Skeletal muscle satellite cell (primary cell): Measurements from ENCODE around the gene COL13A1.
A peak's percentile ranks its signal among the peaks of the same experiment; 100 is the strongest.

Source experiments
- H3K27me3 ChIP-seq: 2 replicates; pipeline ENCODE4 v1.7.0; 2013; ENCODE audit warnings: low read length; ENCODE audit not compliant: control insufficient read depth, insufficient read depth
- H3K36me3 ChIP-seq: 2 replicates; pipeline ENCODE4 v1.7.0; 2013; ENCODE audit warnings: mild to moderate bottlenecking, control low read depth, low read length; ENCODE audit not compliant: insufficient read depth
- H3K4me1 ChIP-seq: 2 replicates; pipeline ENCODE4 v1.7.0; 2013; ENCODE audit warnings: low read length; ENCODE audit not compliant: control insufficient read depth, insufficient read depth
- H3K4me2 ChIP-seq: 2 replicates; pipeline ENCODE4 v1.7.0; 2013; ENCODE audit warnings: mild to moderate bottlenecking, low read length
- H3K4me3 ChIP-seq: 2 replicates; pipeline ENCODE4 v1.7.0; 2013; ENCODE audit warnings: low read length
- H3K9ac ChIP-seq: 2 replicates; pipeline ENCODE4 v1.7.0; 2013; ENCODE audit warnings: mild to moderate bottlenecking, low read depth, low read length, moderate library complexity
- H3K9me3 ChIP-seq: replicated peaks from 2 replicates; pipeline ENCODE4 v1.7.0; 2013; ENCODE audit warnings: mild to moderate bottlenecking, control low read depth, low read length

The COL13A1 gene

DNA sequence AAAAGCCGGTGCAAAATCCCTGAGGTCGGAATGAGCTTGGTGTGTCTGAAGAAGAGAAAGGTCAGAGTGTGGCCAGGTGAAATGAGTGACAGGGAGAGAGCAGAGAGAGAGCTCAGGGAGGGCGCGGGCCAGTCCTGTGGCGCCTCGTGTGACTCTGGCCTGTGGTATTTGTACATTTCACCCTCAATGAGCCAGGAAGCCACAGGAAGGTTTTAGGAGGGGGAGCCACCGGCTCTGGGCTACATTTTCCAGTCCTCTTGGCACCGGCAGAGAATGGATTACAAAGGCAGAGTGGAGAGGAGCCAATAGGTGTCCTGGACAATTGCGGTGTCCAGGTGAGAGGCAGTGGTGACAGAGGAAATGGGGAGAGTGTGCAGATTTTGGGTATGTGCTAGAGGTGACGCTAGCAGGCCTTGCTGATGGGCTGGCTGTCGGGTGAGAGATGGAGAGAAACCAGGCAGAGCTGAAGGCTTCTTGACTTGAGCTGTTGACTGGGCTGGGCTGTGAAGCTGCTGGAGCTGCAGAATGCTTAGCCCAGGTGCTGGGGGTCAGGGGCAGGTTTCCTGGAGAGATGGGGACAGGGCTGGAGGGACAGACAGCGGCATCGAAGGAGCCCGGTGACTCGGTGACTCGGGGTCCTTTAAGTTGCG lies 38.1 kb downstream of the COL13A1 start:
- H3K4me3 ChIP-seq = no peak overlapping the region
- no peaks in the 10 kb centered on the region for H3K27me3 ChIP-seq
- H3K9ac ChIP-seq = no peak overlapping the region
- no peaks in the 10 kb centered on the region for H3K36me3 ChIP-seq
- H3K4me2 ChIP-seq = peak overlapping the region; percentile 34
- H3K4me1 ChIP-seq = peaks cover 23% of the 10 kb centered on the region
- no peaks in the 10 kb centered on the region for H3K9me3 ChIP-seq

DNA sequence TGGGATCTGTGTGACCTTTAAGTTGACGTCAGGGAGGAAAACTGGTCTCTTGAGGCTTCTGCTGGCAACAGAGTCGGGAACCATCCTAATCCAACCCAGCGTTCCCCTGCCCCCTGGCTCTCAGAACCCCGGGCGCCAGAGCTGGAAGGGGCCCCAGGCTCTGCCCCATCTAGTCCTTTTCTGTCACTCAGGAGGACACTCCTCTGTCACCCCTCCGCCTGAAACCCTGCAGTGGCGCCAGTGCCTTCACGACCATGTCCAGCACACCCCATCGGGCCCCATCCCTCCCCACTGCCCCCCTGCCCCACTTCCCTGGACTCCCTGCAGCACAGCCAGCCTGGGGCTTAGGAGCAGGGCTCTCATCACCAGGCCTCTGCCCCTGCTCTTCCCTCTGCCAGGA lies 39.1 kb downstream of the COL13A1 start:
- Histone ChIP-seq H3K4me2 (no peak overlapping the region), H3K4me3 (no peak overlapping the region), H3K4me1 (peaks cover 26% of the 10 kb centered on the region), H3K27me3 (no peaks in the 10 kb centered on the region), H3K9ac (no peak overlapping the region), H3K9me3 (no peaks in the 10 kb centered on the region), H3K36me3 (no peaks in the 10 kb centered on the region)

DNA sequence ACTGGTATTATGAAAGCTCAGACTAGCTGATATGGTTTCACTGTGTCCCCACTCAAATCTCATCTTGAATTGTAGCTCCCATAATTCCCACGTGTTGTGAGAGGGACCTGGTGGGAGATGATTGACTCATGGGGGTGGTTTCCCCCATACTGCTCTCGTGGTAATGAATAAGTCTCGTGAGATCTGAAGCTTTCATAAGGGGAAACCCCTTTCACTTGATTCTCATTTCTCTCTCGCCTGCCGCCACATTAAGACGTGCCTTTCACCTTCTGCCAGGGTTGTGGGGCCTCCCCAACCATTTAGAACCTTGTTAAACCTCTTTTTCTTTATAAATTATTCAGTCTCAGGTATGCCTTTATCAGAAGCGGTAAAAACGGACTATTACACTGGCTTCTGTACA lies 40.3 kb downstream of the COL13A1 start:
- Histone ChIP-seq H3K9me3 (no peaks in the 10 kb centered on the region), H3K4me3 (no peak overlapping the region), H3K4me1 (peaks cover 39% of the 10 kb centered on the region), H3K27me3 (no peaks in the 10 kb centered on the region), H3K4me2 (no peak overlapping the region), H3K36me3 (no peaks in the 10 kb centered on the region), H3K9ac (no peak overlapping the region)

DNA sequence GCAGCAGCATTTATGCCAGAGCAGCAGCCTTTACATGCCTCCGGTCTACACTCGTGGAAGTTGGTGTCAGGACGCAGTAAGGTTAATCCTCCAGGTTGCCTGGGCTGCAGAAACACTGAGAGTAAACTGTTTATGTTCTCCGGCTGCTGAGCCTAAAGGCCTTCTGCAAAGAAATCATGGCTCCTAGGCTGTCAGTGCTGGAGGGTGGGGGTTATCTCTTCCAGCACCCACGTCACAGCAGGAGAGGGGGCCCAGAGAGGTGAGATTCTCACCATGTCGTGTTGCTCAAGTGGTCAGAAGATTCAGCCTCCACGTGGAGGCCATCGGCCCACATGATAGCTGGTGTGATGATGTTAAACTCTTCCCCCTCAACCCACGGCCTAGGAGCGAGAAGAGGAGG lies 41.2 kb downstream of the COL13A1 start:
- Histone ChIP-seq H3K9me3 (no peaks in the 10 kb centered on the region), H3K4me3 (no peak overlapping the region), H3K36me3 (no peaks in the 10 kb centered on the region), H3K27me3 (no peaks in the 10 kb centered on the region), H3K4me2 (no peak overlapping the region), H3K9ac (no peak overlapping the region), H3K4me1 (peaks cover 39% of the 10 kb centered on the region)

DNA sequence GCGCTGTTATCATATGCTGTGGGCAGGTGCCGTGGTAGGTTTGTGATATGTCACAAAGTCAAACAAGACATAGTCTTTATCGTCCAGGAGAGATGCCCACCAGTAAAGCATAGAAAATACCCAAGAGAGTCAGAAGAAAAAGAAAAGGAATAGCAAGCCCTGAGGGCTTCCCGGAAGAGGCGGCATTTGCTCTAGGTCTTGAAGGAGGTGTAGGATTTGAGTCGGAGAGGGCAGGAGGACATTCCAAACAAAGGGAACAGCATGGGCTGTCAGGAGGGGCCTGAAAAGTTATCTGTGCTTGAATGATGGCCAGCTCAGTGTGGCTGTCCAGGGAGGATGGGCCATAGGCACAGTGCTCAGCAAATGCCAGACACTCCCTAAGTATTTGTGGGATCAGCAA lies 42.2 kb downstream of the COL13A1 start:
- no peaks in the 10 kb centered on the region for H3K9me3 ChIP-seq
- no peaks in the 10 kb centered on the region for H3K36me3 ChIP-seq
- no peak overlapping the region for H3K4me3 ChIP-seq
- peaks cover 33% of the 10 kb centered on the region for H3K4me1 ChIP-seq
- no peak overlapping the region for H3K9ac ChIP-seq
- H3K27me3 ChIP-seq = no peaks in the 10 kb centered on the region
- no peak overlapping the region for H3K4me2 ChIP-seq

DNA sequence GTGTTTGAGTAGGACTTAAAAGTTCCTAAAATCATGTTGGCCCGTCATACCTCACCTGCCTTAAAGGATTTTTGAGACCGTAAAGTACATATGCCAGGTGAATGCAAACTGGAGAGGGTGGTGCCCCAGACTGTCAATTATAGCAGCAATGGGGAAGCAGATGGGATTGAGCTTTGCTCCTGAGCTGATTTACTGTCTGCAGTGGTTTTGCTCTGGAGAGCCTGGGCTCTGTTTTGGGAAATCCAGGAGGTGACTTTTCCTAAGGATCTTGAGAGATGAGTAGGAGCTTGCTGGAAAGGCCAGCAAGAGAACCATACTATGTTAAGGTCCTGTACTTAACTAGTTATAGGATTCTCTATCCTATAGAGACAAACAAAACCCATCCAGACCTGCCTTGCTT lies 43.0 kb downstream of the COL13A1 start:
- H3K4me2 ChIP-seq = no peak overlapping the region
- no peaks in the 10 kb centered on the region for H3K36me3 ChIP-seq
- no peaks in the 10 kb centered on the region for H3K27me3 ChIP-seq
- H3K9ac ChIP-seq = no peak overlapping the region
- no peaks in the 10 kb centered on the region for H3K9me3 ChIP-seq
- no peak overlapping the region for H3K4me3 ChIP-seq
- peaks cover 26% of the 10 kb centered on the region for H3K4me1 ChIP-seq

DNA sequence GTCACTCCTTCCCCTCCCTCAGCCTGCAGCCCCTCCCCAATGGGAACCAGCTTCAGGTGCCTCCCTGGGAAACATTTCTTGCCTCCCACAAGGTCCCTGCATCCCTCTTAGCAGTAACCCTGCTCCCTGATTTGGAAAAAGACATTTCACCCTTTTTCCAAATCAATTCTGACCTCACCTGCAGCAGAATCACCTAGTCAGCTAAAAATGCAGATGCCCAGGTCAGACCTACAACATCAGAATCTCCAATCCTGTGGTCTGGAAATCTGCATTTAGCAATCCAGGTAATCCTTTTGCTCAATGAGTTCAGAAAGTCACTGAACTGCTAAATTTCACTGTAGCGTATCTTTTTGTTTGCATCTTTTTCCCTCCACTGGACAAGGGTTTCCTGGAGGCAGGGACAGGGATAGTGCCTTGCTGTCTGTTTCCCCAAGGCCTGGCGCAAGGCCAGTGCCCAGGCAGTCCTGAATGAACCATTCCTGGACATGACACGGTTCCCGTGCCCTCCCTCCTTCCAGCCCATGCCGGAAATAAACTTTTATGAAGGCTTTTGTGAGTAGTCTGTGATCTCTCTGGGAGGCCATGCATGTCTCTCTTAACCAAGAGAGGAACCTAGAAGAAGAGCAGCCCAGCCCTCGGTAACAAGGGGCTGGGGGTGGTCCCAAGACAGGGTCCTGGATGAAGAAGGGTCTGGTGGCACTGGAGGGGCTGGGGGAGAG lies 44.0 kb downstream of the COL13A1 start:
- no peaks in the 10 kb centered on the region for H3K9me3 ChIP-seq
- H3K9ac ChIP-seq = peak overlapping the region; percentile 38
- no peak overlapping the region for H3K4me3 ChIP-seq
- H3K36me3 ChIP-seq = no peaks in the 10 kb centered on the region
- no peaks in the 10 kb centered on the region for H3K27me3 ChIP-seq
- peaks cover 16% of the 10 kb centered on the region for H3K4me1 ChIP-seq
- H3K4me2 ChIP-seq = peak overlapping the region; percentile 57

DNA sequence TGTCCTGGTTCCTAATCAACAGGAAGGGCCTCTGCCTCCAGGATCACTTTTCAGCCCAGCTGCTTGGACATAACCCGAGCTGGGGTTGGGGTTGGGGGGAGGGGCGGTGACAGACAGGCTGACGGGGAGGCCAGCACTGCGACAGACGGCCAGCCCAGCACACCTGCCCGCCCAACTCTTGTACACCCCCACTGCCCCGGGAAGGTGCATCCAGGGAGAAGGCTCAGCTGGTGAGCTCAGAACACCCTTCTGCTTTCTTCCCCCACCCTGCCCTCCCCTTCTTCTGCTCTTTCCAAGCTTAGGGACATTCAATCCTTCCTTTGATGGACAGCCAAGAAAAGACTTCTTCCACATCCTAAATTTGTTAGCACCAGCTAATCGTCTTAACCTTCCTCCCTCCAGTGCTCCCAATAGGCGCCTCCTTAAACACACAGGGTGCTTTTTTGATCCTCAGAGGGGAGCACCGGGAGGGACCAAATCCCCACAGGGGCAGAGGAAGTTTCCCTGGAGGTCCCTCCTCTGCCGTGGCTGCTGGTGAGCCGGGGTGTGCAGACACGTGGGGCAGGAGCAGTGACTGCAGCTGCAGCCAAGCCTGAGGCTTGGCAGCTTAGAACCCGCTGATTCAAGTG lies 44.7 kb downstream of the COL13A1 start:
- peak overlapping the region; percentile 38 for H3K9ac ChIP-seq

DNA sequence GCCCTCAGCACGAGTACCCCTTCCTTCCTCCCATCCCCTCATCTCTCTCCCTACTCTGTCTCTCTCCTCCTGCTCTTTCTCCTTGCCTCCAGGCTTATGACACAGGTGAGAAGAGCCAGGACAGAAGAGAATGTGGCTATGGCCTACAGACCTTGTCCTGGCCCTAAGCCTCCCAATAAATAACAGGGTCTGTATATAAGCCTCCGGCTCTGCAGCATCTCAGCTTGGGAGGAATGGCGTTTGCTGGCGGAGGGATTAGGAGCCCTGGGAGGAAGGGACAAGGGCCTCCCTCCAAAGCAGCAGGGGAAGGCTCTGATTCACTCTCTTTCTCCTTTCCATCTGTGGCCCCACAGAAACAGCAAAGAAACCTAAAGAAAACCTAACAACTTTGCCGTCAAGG lies 45.8 kb downstream of the COL13A1 start:
- H3K4me2 ChIP-seq = no peak overlapping the region
- H3K4me3 ChIP-seq = no peak overlapping the region
- no peak overlapping the region for H3K9ac ChIP-seq
- peaks cover 16% of the 10 kb centered on the region for H3K4me1 ChIP-seq
- no peaks in the 10 kb centered on the region for H3K36me3 ChIP-seq
- H3K9me3 ChIP-seq = no peaks in the 10 kb centered on the region
- no peaks in the 10 kb centered on the region for H3K27me3 ChIP-seq

More for the DNA sequence above, 44.7 kb downstream of the COL13A1 start:
- peak overlapping the region; percentile 57 for H3K4me2 ChIP-seq
- H3K4me1 ChIP-seq = peaks cover 16% of the 10 kb centered on the region
- H3K27me3 ChIP-seq = no peaks in the 10 kb centered on the region
- no peaks in the 10 kb centered on the region for H3K36me3 ChIP-seq
- no peaks in the 10 kb centered on the region for H3K9me3 ChIP-seq
- H3K4me3 ChIP-seq = no peak overlapping the region

DNA sequence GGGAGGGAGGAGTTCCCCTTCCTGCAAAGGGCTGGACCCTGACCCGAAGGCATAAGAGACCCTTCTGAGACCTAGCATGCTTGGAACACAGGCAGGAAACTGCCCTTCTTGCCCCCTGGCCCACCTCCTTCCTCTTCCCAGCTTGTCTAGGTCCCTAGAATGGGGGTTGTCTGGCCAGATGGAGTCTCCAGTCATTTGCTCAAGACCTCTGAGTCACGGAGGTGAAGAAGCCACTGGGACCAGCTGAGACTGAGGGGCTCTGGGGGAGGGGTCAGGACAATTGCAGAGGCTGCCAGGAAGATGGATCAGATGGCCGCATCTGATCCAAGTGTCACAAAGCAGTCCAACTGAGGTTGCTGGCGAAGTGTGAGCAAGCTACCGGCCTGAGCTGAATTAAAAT lies 46.2 kb downstream of the COL13A1 start:
- peaks cover 16% of the 10 kb centered on the region for H3K4me1 ChIP-seq
- no peak overlapping the region for H3K9ac ChIP-seq
- H3K36me3 ChIP-seq = no peaks in the 10 kb centered on the region
- H3K4me3 ChIP-seq = no peak overlapping the region
- H3K27me3 ChIP-seq = no peaks in the 10 kb centered on the region
- no peak overlapping the region for H3K4me2 ChIP-seq
- H3K9me3 ChIP-seq = no peaks in the 10 kb centered on the region

DNA sequence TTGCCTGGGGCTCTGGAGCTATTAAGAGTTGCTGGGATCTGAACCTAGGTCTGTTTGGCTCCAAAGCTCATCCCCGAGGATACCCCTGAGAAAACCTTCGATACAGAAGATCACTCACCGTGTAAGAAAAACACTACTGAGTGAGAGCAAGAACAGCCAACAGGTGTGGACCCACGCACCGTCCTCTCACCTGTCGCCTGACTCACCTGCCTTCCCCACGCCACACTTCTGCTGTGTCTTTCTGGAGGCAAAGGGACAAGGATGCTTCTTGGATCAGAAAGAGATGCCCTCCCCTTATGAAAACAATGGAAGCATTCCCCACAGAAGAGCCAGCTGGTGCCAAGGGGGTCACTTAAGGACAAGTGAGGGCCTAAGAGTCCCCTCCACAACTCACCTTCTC lies 46.7 kb downstream of the COL13A1 start:
- Histone ChIP-seq H3K36me3 (no peaks in the 10 kb centered on the region), H3K4me3 (no peak overlapping the region), H3K9me3 (no peaks in the 10 kb centered on the region), H3K9ac (no peak overlapping the region), H3K4me2 (no peak overlapping the region), H3K4me1 (peaks cover 16% of the 10 kb centered on the region), H3K27me3 (no peaks in the 10 kb centered on the region)
